ENCODE data around the gene LAMA3.

The LAMA3 gene

DNA sequence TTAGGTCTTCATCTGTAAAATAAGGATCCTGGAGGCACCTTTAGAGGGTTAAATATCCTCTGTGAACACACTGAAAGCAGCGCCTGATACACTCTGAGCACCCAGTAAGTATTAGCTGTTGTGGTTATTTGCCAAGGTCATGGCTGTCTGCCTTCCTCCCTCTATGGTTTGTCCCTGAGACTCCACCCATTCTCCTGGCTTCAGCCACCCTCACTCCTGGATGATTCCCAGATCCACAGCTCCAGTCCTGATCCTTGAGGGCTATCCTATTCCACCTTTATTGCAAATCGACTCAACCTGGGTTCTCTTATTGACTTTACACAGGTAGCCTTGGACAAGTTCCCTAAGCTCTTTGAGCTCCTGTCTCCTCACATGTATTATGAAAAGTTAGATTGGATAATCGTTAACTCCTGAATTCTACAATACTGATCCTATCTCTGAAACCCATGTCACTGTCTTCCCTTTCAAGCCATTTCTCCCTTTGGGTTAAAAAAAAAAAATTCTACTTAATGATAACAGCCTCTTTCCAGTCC is 162.3 kb downstream of the LAMA3 start:
- no peak for DNase-seq (ENCODE audit: low spot score)

DNA sequence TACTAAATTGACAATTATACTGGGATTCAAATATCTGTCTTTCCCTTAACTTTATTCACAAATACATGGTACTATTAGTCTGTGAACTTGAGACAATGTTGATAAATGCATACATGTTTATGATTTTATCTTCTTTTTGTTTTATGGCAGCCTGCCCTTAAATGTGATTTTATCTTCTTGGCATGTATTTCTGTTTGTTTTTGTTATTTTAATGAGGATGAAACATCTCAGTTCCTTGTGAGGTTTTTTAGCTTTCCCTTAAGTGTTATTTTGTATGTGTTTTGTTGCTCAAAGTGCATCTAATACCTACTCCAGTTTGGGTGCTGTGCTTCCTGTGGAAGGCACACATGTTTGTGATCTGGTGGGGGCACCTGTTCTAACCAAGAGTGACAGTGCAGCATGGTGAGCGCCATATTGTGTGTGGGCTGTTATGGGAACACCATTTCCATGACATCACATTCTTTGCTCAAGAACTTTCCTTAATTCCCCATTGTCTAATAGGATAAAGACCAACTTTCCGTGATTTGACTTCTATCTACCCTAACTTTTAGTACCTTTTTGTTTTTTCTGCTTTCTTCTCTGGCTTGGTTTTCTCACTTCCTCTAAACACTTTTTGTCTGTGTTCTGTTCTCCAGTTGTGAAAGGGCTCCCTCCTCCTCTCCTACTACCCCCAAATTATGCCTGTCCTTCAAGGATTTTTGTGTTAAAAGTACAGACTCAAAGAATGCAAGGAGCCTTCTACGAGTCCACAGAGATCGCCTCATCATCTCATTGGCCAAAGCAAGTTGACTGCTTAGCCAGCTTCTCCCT is 163.2 kb downstream of the LAMA3 start:
- no peak for DNase-seq (ENCODE audit: low spot score)

DNA sequence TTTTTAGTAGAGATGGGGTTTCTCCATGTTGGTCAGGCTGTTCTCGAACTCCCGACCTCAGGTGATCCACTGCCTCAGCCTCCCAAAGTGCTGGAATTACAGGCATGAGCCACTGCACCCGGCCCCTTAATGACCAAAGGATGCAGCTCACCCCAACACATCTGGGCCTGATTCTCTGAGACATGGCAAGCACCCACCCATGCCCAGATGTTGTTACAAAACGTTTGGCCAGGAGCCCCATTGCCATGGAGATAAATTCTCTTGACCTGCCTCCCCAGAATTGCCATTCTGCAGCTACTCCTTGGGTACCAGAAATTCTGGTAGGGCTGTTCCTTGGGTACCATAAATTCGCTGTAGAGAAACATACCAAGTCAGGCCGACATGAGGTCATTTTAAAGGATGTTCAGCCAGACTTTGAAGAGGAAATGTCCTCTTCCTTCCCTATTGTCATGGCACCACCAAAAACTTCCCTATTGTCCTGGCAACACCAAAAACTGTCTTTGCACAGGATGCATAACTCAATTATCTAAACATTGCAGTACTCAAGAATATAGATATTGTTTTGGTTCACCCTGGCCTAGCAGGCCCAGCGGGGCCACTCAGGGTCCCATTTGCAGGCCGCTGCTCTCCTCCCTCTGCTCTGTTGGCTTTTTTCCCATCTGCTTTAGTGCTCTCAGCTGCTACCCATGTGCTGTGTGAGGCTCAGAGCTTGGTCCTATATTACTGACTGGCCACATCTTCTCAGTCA is 164.4 kb downstream of the LAMA3 start:
- no peak for DNase-seq (ENCODE audit: low spot score)

DNA sequence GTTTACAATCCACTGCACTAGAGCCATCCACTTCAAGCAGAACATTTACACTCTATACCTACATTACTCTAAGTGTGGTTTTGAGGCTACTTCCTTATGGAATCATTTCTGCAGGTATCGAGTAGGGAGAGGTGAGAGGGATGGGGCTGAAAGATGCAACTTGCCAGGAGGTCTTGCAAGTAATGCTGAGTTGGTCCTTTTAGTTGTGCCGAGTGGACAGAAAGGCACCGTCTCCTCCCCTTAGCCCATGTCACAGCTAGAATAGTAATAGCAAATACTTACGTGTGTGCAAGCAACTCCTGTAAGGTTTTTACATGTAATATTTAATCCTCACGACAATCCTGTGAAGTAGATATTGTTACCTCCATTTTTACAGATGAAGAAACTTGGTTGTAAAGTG is 166.5 kb downstream of the LAMA3 start:
- no peak for DNase-seq (ENCODE audit: low spot score)

DNA sequence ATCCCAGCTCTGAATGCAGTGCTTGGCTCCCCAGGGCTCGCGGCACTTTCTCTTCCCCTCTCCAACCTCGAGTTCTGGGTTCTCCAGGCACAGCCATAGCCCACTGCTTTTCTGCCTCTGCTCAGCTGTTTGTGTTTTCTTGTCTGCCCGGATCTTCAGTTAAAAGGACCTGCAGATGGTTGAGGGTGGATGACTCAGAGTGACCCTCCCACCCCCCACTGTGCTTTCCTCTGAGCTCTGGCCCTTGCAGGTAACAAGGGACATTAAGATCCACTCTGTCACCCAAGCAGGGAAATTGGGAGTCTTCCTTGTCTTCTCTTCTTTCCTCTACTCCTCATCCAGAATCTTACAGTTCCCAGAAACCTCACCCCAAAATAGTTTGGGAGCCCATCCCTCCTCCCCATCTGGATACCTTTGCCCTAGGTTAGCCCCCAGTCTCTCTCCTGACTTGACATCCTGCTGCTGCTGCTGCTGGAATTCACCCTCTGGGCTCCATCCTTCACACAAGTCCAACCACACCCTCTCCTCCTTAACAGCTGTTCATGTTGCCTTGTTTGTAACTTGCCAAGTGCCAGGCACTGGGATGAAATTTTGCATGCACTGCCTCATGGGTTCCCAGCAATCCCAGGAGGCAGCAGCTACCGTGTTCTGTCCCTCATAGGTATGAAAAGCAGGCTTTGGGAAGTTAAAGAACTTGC is 167.4 kb downstream of the LAMA3 start:
- no peak for DNase-seq (ENCODE audit: low spot score)

DNA sequence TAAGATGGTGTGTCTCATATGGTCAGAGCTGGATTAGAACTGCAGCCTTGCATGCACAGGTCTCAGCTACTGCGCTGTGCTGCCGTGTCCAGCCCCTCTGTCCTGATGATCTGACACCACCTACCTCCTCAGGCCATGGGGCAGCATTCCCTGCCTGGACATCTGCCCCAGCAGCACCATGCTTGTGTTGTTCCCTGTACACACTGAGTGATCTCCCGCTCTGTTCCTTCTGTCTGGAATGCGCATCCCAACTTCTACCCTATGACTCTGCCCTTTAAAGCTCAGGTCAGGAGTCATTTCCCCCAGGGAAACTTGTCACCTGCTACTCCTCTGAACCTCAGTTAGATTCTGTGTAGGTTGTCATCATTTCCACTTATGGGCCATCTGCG is 167.9 kb downstream of the LAMA3 start:
- no peak for DNase-seq (ENCODE audit: low spot score)

DNA sequence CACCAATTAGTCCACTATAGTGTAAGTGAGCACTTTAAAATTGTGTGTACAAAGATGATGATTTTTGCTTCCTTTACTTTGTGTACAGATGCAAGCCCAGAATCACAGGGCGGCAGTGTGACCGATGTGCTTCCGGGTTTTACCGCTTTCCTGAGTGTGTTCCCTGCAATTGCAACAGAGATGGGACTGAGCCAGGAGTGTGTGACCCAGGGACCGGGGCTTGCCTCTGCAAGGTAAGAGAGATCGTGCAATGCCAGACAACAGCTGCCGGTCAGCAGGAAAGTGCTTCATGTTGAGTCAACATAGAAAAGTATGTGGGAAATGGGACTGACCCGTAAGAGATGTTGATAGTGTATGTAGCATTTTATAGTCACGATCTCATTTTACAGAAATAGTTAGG is 168.5 kb downstream of the LAMA3 start:
- peak; percentile 49 for DNase-seq (ENCODE audit: low spot score)

DNA sequence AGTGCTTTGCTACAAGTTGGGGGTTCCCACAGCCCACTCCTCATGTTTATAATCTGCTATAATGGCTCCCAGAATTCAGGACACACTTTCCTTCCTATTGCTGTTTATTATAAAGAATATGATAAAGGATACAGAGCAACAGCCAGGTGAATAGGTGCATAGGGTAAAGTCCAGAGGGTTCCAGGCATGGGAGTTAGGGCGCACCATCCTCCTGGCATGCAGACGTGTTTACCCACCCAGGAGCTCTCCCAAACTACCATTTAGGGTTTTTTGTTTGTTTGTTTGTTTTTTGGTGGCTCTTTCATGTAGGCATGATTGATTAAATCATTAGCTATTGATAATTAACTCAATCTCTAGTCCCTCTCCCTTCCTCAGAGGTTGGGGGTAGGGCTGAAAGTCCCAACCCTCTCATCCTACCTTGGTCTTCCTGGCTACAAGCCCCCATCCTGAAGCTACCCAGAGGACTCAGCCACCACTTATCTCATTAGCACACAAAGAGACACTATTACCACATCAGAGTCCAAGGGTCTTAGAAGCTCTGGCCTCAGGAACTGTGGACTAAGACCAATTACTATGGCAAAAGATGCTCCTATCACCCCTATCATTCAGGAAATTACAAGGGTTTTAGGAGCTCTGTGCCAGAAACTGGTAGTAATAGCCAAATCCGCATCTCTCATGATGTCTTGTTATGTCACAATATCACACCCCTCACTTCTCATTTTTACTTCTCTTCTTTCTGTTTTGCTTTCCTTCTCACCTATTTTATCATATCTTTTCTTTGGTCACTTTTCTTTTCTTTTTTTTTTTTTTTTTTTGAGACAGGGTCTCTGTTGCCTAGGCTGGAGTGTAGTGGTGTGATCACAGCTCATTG is 170.4 kb downstream of the LAMA3 start:
- peak; percentile 36 for DNase-seq (ENCODE audit: low spot score)

DNA sequence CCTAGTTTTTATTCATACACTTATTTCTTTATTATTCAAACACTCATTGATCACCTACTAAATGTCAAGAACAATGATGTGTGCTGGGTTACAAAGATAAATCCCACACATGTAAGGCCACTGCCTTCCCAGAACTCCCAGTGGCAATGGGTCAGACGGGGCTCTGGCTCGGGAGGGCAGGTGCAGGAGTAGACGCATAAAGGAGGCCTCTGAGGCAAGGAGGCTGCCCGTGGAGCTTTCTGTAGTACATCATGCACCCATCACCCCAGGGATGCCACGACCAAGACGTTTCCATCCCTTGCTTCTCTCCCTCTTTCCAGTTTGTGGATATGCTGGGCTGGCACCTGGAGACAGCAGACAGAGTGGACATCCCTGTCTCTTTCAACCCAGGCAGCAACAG is 172.1 kb downstream of the LAMA3 start:
- DNase-seq (ENCODE audit: low spot score): no peak

DNA sequence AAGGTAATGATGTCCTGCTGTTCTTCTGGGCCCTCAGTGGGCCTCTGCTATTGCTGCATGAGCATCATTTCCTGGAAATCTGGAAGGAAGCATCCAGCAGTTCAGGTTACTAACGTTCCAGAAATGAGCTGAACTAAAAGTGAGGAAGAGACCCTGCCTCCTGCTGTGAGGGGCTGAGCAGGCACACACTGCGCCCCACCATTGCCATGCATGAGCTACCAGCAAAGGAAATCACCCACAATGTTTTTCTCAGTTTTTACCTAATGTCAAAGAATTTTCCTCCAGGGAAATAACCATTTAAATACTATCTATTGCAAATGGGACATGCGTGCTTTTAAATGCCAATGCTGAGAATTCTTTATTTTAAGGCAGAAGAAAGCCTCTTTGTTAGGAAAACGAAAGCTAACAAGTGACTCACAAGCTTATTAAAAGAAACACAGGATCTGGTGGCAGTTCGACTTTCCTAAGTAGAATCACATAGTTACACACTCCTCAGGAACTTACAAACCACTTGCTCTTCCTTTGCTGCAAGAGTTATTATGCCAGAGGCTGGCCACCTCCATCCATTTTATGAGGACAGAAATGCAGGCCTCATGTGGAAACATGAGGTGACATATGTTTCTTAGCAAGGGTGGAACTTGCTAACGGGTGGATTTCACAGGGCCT is 172.7 kb downstream of the LAMA3 start:
- no peak for DNase-seq (ENCODE audit: low spot score)

DNA sequence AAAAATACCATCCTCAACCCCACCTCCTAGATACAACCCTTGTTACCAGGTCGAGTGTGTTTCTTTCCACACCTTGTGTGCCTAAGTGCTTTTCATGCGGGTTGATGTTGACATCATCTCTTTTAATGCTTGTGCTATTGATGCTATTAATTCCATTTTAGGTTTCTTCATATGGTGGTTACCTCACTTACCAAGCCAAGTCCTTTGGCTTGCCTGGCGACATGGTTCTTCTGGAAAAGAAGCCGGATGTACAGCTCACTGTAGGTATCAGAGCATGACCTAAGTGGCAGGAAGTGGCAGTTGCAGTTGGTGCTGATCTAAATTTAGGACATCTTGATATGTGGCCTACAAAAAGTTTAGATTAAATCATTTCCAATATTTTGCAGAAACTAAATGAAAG is 175.4 kb downstream of the LAMA3 start:
- no peak for DNase-seq (ENCODE audit: low spot score)

DNA sequence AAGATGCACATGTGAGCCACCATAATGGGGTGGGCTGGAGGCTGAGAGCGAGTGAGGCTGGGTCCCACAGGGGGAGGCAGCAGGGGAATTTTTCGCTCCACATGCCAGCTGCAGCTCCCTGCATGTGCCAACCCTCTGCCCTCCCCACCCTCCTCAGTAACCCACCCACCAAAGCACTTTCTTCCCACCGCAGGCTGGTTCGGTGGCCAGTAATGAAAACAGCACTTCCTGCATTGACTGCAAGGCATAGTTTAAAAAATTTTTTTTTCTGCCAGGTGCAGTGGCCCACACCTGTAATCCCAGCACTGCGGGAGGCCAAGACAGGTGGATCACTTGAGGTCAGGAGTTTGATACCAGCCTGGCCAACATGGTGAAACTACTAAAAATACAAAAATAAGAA is 177.8 kb downstream of the LAMA3 start:
- DNase-seq (ENCODE audit: low spot score): no peak

DNA sequence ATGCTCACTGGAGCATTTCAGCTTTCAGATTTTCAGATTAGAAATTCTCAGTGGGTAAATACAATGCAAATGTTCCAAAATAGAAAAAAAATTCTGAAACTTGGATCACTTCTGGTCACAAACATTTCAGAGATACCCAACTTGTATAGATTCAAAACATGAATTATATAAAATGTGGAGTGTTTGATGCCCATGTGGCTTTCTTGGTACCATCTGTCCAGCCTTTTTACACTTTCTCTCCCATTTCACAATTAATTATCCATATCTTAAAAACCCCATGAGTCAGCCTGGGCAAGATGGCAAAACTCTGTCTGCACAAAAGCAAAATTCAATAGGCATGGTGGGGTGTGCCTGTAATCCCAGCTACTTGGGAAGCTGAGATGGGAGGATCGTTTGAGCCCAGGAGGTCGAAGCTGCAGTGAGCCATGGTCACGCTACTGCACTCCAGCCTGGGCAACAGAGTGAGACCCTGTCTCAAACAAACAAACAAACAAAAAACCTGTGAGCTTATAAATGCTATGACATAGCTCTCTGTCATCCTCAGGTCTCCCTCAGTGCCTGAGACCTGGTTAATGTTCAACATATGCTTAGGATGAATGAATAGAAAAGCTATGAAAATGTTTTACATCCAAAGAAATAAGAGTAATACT is 179.0 kb downstream of the LAMA3 start:
- DNase-seq (ENCODE audit: low spot score): no peak

DNA sequence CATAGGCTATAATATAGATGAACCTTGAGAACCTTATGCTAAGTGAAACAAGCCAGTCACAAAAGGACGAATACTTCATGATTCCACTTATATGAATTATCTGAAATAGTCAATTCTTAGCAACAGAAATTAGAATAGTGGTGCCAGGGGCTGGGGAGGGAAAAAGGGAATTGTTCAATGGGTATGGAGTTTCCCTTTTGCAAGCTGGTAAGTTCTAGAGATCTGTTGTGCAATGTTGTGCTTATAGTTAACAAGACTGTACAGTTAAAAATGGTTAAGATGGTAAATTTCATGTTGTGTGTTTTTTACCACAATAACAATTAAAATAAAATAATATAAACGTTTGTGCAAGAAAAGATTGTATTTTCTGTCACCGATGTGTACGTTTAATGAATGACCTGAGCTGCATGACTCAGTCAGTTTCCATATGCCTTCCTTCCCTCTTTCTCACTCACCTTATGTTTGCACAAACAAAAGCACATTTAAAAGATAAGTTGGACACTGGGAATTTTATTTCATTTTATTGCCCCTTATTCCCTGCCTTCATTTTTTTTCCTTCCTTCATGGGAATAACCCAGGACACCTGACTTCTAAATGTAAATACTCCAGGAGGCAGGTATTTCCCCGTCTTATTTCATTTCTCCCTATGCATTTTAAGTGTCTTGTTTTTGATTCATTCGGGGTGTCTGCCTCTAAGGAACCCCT is 181.6 kb downstream of the LAMA3 start:
- DNase-seq (ENCODE audit: low spot score): no peak

DNA sequence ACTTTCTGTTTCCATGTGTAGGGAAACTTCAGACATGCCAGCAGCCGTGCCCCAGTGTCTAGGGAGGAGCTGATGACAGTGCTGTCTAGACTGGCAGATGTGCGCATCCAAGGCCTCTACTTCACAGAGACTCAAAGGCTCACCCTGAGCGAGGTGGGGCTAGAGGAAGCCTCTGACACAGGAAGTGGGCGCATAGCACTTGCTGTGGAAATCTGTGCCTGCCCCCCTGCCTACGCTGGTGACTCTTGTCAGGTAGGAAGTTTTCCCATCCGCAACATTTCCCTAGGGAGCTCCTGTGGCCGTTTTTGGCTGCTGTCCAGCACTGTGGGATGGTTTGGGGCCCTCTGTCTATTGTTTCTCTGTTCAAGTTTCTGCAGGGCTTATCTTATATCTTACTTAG is 182.2 kb downstream of the LAMA3 start:
- DNase-seq (ENCODE audit: low spot score): no peak

DNA sequence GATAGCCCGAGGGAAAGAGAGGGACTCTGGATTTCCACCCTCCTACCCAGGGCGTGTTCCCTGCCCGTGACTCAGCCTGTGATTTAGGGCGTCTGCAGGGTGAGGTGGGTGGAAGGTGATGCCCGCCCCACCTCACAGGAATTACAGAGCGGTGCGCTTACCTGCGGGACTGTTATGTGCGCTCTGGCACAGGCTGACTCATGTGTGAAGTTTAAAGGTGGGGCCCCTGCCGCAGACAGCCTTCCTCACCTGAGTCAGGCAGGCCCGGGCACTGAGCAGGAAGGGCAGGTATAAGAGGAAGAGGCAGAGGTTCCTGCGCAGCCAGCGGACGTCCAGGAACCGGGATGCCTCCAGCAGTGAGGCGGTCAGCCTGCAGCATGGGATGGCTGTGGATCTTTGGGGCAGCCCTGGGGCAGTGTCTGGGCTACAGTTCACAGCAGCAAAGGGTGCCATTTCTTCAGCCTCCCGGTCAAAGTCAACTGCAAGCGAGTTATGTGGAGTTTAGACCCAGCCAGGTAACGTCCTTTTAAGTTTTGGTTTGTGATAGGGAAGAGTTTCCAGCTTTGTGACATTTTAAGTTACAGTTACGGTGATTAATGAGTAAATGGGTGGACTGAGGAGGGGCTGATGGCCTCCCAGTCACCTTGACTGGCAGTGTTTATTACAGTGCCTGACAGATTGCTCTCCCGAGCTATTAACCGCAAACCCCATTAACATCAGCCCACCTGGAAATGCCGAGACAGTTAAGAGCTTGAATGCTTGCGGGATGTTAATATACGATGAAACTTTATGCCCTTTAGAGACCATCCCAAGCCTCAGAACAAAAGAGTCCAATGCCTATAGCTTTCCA is 183.7 kb downstream of the LAMA3 start:
- no peak for DNase-seq (ENCODE audit: low spot score)

DNA sequence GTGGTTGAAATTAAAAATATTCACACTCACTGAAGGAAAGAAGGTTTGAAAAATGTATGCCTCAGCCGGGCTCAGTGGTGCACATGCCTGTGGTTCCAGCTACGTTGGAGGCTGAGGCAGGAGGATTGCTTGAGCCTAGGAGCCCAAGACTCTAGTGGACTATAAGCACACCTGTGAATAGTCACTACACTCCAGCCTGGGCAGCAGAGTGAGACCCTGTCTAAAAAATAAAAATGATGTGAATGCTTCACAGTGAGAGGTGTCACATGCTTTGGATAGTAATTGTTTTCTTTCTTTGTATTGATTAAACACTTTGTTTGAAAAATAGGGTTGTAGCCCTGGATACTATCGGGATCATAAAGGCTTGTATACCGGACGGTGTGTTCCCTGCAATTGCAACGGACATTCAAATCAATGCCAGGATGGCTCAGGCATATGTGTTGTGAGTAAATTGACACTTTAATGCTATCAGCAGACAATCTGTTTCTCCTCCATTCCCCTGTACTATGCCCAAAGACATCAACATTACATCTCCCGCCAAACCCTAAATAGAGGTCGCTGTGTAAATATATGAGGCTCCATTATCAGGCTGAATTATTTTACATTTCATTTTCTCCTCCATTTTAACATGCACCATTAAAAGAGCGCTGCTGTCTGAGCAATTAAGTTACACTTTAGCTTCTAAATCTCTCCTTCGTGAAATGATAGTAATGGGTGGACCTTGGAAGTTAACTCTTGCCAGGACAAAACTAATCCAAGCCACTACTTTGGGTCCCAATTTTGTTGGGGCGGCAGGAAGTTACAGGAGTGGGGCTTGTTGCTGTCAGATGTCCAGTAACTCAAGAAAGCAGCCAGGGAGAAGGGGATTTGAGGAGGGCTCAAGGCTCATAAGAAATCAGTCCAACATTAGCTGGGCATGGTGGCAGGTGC is 187.0 kb downstream of the LAMA3 start:
- DNase-seq (ENCODE audit: low spot score): no peak

DNA sequence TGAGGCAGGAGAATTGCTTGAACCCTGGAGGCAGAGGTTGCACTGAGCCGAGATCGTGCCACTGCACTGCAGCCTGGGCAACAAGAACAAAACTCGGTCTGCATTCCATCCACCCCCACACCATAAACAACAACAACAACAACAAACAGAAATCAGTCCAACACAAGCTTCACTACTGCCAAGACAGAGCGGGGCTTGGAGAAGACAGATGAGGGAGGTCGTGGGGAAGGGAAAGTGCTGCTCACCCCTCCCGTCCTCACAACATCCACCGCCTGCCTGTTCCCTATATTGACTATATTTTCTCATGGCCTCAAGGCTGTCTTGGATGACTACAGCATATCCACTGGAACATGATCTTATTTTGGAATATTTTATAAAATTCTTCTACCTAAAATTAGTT is 187.7 kb downstream of the LAMA3 start:
- DNase-seq (ENCODE audit: low spot score): no peak

Measured in HuH-7.5 (cell line).